Sigmoid colon (tissue), 7 donors: ENCODE results near the gene CCNQ. TPM values are rescaled to one million over a fixed set of nuclear protein-coding genes. Genes with fewer than 3 reads are reported as not detected.

Experiments
- DNase-seq: peaks from one replicate; pipeline ENCODE4 v3.0.0-alpha.2; 2019
- H3K27ac ChIP-seq, 4 donors: fragments of 200-600 bp; sonication (generic); one replicate each; pipeline ENCODE4 v1.5.1; 2016 to 2019; ENCODE audit warnings: mild to moderate bottlenecking in 1 of 4
- H3K27me3 ChIP-seq, 3 donors: fragments of 200-600 bp; sonication (generic); one replicate each; pipeline ENCODE4 v1.5.1; 2019; ENCODE audit warnings: mild to moderate bottlenecking in 1 of 3
- H3K36me3 ChIP-seq, 4 donors: fragments of 200-600 bp; sonication (generic); one replicate each; pipeline ENCODE4 v1.5.1; 2016 to 2019
- H3K4me1 ChIP-seq, 4 donors: fragments of 200-600 bp; sonication (generic); one replicate each; pipeline ENCODE4 v1.5.1; 2017 to 2019
- H3K4me3 ChIP-seq, 4 donors: fragments of 200-600 bp; sonication (generic); one replicate each; pipeline ENCODE4 v1.5.1; 2017 to 2019; ENCODE audit warnings: mild to moderate bottlenecking in 2 of 4, moderate library complexity in 1 of 4
- H3K9me3 ChIP-seq, 4 donors: fragments of 200-600 bp in 3 of 4; sonication (generic) in 3 of 4; one replicate each; pipeline versions ENCODE4 v1.5.1 to v1.6.1; 2013 to 2019
- CTCF ChIP-seq, 4 experiments: fragments of 450-650 bp in 3 of 4; fragments of 200-600 bp in 1 of 4; IDR thresholded peaks; one replicate each; pipeline ENCODE4 v1.5.1; 2016 to 2019; ENCODE audit warnings: antibody characterized with exemption in 4 of 4, mild to moderate bottlenecking in 3 of 4, moderate library complexity in 2 of 4
- EP300 ChIP-seq, 4 donors: sonication (generic); formaldehyde crosslinking; IDR thresholded peaks; one replicate each; pipeline ENCODE4 v1.6.1; 2017; ENCODE audit warnings: antibody characterized with exemption in 4 of 4
- POLR2A ChIP-seq, 2 donors: fragments of 450-650 bp; IDR thresholded peaks; one replicate each; pipeline ENCODE4 v1.6.1; 2016; ENCODE audit warnings: antibody characterized with exemption in 2 of 2, mild to moderate bottlenecking in 2 of 2, moderate library complexity in 2 of 2
- POLR2AphosphoS5 ChIP-seq, 4 donors: sonication (generic); formaldehyde crosslinking; IDR thresholded peaks; one replicate each; pipeline ENCODE4 v1.6.1; 2017; ENCODE audit warnings: antibody characterized with exemption in 4 of 4
- WGBS, 2 donors: extraction: QIAGEN DNeasy Blood & Tissue Kit; methylation state at CpG; one replicate each; pipeline ENCODE4 v1.1.7; 2013; 5-methylcytosine and 5-hydroxymethylcytosine counted together
- intact Hi-C: fragments of 100-400 bp; cut with DNase I; formaldehyde crosslinking; loops from one replicate; pipeline ENCODE4 v1.15.1; 2023
- polyA plus RNA-seq, 3 donors: library from polyadenylated mRNA; stranded (reverse); fragments of 200-250 nt; gene quantifications; one replicate each; pipeline ENCODE4 v1.2.3, GENCODE V29; 2013
- total RNA-seq, 4 donors: library from RNA; depleted of rRNA; stranded (reverse); fragments of >200 nt; gene quantifications; one replicate each; pipeline ENCODE4 v1.1.0, GENCODE V29; 2016
- donor health status: healthy with polysubstance abuse.
- donor health status: Bipolar disorder and iron deficiency.
- donor health status: healthy.

CCNQ gene
- total and polyA plus RNA-seq, 7 donors: 31.8 to 49.0 (median 37.9) TPM

GRCh38 chrX:153645151-153645550, 46.2 kb upstream of the CCNQ start:
- Histone ChIP-seq H3K4me3 (no peak overlapping the region), H3K27ac (no peak overlapping the region), H3K9me3 (no peaks in the 10 kb centered on the region), H3K27me3 (peaks cover 53 to 82% (median 57%) of the 10 kb centered on the region in 3 donors), H3K4me1 (peaks cover 0 to 36% (median 32%) of the 10 kb centered on the region in 4 donors), H3K36me3 (no peaks in the 10 kb centered on the region)
- TF ChIP-seq EP300 (IDR thresholded peaks at IDR 0.05): no peak
- TF ChIP-seq POLR2A (IDR thresholded peaks at IDR 0.05): no peak
- no peak for TF ChIP-seq POLR2AphosphoS5 (IDR thresholded peaks at IDR 0.05)
- no peak for TF ChIP-seq CTCF (IDR thresholded peaks at IDR 0.05)
- WGBS, 2 donors: 58 to 59% methylated on average over 6 of the region's 6 CpGs
- peak; percentile 37 for DNase-seq
- intact Hi-C loops: loop anchor here (5.0 kb wide), 1 partner anchor 48 kb away; the partner anchor contains the start of gene CCNQ

GRCh38 chrX:153644356-153645125, 45.6 kb upstream of the CCNQ start:
- Histone ChIP-seq H3K27me3 (peaks cover 53 to 82% (median 57%) of the 10 kb centered on the region in 3 donors), H3K4me1 (peaks cover 0 to 36% (median 32%) of the 10 kb centered on the region in 4 donors), H3K36me3 (no peaks in the 10 kb centered on the region), H3K27ac (no peak overlapping the region), H3K9me3 (no peaks in the 10 kb centered on the region), H3K4me3 (no peak overlapping the region)
- peak; percentile 59 for DNase-seq
- no peak for TF ChIP-seq POLR2AphosphoS5 (IDR thresholded peaks at IDR 0.05)
- TF ChIP-seq CTCF (IDR thresholded peaks at IDR 0.05): no peak
- TF ChIP-seq POLR2A (IDR thresholded peaks at IDR 0.05): no peak
- TF ChIP-seq EP300 (IDR thresholded peaks at IDR 0.05): no peak
- intact Hi-C loops: loop anchor here (5.0 kb wide), 1 partner anchor 47 kb away; the partner anchor contains the start of gene CCNQ
- 7 to 9% methylated on average over 46 of the region's 46 CpGs for WGBS, 2 donors

GRCh38 chrX:153643431-153644351, 44.8 kb upstream of the CCNQ start:
- Histone ChIP-seq H3K27me3 (peaks cover 53 to 76% (median 57%) of the 10 kb centered on the region in 3 donors), H3K4me3 (peak overlapping the region in 2 of 4 donors; percentile 25)
- WGBS, 2 donors: 2 to 3% methylated on average over 84 of the region's 84 CpGs

More at GRCh38 chrX:153643431-153644351, 44.8 kb upstream of the CCNQ start:
- intact Hi-C loops: no loop called here
- Histone ChIP-seq H3K9me3 (no peaks in the 10 kb centered on the region), H3K4me1 (peaks cover 0 to 36% (median 32%) of the 10 kb centered on the region in 4 donors), H3K36me3 (no peaks in the 10 kb centered on the region), H3K27ac (no peak overlapping the region)
- peak; percentile 56 for DNase-seq
- TF ChIP-seq POLR2A (IDR thresholded peaks at IDR 0.05): no peak
- no peak for TF ChIP-seq POLR2AphosphoS5 (IDR thresholded peaks at IDR 0.05)
- TF ChIP-seq CTCF (IDR thresholded peaks at IDR 0.05): no peak
- no peak for TF ChIP-seq EP300 (IDR thresholded peaks at IDR 0.05)
